Measurements from ENCODE around the gene SACS.

SACS gene, protein sequence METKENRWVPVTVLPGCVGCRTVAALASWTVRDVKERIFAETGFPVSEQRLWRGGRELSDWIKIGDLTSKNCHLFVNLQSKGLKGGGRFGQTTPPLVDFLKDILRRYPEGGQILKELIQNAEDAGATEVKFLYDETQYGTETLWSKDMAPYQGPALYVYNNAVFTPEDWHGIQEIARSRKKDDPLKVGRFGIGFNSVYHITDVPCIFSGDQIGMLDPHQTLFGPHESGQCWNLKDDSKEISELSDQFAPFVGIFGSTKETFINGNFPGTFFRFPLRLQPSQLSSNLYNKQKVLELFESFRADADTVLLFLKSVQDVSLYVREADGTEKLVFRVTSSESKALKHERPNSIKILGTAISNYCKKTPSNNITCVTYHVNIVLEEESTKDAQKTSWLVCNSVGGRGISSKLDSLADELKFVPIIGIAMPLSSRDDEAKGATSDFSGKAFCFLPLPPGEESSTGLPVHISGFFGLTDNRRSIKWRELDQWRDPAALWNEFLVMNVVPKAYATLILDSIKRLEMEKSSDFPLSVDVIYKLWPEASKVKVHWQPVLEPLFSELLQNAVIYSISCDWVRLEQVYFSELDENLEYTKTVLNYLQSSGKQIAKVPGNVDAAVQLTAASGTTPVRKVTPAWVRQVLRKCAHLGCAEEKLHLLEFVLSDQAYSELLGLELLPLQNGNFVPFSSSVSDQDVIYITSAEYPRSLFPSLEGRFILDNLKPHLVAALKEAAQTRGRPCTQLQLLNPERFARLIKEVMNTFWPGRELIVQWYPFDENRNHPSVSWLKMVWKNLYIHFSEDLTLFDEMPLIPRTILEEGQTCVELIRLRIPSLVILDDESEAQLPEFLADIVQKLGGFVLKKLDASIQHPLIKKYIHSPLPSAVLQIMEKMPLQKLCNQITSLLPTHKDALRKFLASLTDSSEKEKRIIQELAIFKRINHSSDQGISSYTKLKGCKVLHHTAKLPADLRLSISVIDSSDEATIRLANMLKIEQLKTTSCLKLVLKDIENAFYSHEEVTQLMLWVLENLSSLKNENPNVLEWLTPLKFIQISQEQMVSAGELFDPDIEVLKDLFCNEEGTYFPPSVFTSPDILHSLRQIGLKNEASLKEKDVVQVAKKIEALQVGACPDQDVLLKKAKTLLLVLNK (N-terminal part only)

DNA sequence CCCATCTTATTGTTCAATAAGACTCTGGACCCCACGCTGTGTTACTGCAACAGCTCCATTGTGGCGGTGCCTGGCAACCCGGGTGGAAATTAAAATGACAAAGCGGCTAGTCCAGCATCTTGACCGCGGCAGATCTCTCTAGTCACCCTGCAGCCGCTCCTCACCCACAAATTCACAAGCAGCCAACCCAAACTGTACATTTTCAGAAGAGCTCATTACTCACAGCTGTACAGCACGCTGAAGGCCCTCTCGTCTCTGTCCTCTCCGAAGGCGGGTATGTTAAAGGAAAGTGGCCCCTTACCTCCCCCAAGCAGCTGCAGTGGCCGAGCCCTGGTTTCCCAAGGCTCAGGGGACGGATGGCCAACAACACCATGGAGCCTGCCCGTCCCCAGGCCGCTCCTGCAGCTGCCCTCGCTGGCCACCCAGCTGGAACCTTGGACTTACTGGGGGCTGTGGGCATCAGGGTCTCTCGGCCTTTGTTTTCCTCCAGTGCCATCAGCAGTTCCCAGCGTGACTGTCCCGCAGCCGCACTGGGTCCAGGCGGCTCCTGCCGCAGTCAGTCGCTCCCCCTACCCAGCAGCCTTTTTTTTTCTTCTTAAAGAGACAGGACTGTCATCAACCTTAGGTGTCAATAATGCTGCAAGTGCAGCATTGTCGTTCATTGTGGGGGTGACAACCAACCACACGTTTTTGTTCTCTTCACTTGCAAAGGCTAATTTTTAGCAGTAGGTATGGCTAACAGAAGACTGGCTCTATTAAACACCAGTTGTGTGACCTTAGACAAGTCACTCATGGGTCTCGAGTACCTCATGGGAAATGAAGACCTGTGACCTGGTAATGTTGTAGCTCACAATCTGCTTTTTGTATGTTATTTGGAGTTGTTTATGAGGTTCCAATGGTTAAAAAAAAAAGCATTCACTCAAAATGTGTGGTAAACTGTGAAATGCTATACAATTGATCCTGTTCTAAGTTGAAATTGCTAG lies at the start of gene SACS:
Gene SACS, minus strand, starts transcription at position 532 of the 983 bp plus-strand sequence. CDS start 22,463 bp downstream, outside the sequence.
- peak; percentile 78 for DNase-seq (ENCODE audit: low read depth, low spot score)

DNA sequence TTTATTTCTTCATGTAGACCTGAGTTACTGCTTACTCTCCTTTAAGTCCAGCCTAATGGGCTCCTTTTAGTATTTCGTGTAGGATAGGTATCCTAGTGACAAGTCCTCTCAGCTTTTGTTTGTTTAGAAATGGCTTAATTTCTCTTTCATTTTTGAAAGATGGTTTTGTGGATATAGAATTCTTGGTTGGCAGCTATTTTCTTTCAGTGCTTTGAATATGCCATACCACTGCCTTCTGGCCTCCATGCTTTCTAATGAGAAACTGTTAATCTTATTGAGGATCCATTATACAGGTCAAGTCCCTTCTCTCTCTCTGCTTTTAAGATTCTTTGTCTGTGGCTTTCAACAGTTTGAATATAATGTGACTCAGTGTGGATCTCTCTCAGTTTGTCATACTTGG lies 46.8 kb upstream of the SACS start:
- no peak for DNase-seq (ENCODE audit: low read depth, low spot score)

DNA sequence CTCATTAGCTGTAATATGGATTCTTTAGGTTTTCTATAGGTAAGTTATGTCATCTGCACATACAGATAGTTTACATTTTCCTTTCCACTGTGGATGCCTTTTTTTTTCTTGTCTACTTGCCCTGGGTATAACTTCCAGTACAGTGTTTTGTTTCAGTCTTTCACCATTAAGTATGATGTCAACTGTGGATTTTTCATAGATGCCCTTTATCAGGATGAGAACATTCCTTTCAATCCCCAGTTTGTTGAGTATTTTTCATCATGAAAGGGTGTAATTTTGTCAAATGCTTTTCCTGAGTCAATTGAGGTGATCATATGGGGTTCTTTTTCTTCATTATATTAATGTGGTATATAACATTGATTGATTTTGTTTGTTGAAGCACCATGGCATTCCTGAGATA lies 43.6 kb upstream of the SACS start:
- DNase-seq (ENCODE audit: low read depth, low spot score): no peak

DNA sequence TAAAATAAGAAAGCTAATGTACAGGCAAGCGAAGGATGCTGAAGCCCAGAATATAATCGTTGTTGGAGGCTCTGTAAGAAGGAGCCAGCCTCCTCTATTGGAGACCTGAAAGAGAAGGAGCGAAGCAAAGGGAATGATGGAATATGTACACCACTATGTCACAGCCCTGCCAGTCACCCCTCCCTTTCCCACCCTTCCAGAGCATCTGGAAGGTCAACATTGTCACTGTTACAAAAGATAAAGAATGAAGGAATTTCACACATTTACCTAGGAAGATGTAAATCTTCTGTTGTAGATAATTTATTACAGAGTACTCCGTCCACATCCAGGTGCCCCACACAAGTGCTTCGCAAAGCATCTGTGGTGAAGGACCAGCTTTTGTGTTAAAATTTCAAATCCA lies 39.7 kb upstream of the SACS start:
- DNase-seq (ENCODE audit: low read depth, low spot score): no peak

DNA sequence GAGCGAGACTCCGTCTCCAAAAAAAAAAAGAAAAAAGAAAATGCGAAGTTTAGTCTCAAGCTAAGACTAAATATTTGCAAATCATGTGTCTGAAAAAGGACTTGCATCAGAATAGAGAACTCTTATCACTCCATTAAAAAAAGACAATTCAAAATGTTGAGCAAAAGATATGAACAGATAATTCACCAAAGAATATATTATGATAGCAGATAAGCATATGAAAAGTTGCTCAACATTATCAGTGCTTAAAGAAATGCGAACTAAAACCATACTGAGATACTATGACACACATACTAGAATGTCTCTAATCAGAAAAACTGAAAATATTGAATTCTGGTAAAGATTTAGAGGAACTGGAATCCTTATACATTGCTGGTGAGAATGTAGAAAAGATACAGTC lies 38.7 kb upstream of the SACS start:
- DNase-seq (ENCODE audit: low read depth, low spot score): no peak

DNA sequence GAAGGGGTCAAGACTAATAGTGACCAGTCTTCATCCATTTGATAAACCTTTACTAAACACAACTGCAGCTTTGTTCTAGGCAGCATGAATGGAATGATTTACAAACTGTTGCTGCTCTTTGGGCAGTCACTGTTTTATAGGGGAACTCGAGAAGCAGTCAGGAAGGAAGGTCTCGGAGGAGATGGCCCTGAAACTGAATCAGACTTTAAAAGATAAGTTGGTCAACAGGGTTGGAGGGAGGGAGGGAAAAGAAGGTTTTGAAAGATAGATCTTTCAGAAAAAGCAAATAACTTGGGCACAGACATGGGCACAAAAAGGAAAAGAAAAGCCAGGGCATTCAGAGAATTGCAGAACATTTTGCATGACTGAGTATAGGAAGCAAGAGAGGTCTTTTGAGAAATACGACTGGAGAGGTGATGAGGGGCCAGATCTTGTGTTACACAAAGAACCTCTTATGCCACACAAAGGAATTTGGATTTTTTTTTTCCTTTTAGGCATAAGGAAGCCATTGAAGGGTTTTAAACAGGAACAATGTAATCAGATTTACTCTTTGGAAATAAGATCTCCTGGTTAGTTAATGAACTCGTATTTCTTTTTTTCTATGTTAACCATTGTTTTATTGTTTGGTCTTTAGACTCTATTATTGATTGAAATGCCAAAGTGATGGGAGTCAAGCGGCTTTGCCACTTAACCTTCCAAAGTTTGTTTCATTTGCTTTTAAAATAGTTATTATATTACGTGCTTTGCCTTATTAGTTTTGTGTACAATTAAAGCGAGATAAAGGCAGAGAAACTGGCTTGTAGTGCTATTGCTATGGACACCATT lies 37.5 kb upstream of the SACS start:
- DNase-seq (ENCODE audit: low read depth, low spot score): no peak

DNA sequence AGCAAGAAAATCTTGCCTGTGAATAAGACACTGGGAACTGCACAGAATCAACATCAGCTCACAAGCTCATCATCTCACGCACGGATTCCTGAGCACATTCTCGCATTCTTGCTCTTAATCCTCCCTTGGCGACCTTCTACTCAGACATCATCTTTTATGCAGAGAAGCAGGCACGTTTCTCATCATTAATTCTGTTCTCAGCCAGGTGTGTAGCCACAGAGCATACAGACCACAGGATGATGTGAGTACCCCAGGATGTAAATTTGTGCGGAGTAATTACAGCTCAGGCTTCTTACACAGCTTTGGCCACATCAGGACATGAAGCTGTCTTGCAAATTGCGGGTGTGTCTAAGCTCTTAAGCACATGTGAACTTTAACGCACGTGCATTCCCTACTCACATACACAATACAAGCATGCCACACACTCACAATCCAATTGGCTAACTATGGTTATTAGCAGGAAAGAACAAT lies 36.5 kb upstream of the SACS start:
- peak; percentile 53 for DNase-seq (ENCODE audit: low read depth, low spot score)

DNA sequence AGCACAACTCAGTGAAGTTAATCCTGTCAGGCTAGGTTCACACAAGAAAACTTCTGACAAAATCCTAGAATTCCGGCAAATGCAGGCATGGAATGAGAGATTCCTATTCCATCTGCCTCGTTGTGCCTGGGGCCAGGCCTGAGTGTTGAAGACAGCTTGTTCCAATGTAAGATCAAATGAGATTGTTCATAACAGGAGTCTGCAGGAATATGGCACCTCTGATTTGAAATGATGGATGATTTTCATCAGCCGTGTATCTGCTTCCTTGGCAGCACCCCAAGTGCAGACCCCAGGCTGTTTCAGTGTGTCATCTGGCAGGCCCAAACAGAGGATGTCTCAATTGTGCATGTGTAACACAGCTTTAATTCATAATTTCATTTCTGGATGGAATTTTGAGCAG lies 35.3 kb upstream of the SACS start:
- no peak for DNase-seq (ENCODE audit: low read depth, low spot score)

DNA sequence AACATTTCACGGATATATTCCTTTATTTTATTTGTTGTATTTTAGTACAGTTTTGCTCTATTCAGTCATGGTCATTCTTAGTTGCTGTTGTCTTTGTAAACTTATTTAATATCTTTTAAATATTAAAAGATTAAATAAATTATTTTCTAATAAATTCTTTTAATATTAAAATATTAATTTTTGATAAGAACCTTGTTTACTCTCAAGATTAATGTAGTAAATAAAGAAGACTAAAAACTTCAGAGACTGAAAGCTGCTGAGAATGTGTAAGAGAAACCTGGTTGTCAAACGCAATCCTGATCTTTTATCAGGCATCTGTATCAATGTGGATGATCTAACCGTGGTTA lies 34.4 kb upstream of the SACS start:
- DNase-seq (ENCODE audit: low read depth, low spot score): no peak

DNA sequence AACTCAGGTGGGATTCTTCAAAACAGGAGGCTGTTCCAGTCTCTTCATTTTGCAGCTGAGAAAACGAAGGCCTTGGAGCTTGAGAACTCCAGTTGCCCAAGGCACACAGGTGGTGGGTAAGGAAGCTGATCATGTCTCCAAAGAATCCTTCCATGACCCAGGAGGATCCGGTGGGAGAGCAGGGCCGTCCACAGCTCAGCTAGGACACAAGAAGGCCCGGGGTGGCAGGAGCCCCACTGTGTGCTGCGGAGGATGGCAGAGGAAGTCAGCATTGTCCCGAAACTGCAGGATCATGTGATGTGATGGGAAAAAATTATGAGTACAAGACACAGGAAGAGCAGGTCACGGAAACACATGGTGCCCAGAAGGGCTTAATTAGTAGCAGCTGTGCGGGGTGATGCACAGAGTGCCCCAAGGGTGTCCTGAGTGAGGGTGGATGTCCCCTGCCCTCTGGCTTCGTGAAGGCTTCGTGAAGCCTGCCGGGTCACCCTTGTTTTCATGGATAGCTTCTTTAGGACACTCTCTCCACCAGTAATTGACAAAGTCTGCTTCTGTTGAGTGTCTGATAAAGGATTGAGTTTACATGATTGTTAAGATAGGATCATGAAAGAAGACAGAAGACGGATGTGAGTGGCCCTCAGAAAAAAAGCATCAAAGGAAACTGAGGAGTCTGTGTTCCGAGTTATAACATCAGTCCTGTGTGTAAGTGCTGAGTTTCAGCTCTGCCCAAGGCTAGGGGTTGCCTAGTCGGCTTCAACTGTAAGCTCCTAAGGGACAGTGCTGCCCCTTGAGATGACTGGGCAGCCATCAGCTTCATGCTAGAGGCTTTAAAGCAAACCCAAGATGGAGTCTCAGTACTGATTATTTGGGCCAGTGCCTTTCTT lies 33.8 kb upstream of the SACS start:
- DNase-seq (ENCODE audit: low read depth, low spot score): peak; percentile 58

DNA sequence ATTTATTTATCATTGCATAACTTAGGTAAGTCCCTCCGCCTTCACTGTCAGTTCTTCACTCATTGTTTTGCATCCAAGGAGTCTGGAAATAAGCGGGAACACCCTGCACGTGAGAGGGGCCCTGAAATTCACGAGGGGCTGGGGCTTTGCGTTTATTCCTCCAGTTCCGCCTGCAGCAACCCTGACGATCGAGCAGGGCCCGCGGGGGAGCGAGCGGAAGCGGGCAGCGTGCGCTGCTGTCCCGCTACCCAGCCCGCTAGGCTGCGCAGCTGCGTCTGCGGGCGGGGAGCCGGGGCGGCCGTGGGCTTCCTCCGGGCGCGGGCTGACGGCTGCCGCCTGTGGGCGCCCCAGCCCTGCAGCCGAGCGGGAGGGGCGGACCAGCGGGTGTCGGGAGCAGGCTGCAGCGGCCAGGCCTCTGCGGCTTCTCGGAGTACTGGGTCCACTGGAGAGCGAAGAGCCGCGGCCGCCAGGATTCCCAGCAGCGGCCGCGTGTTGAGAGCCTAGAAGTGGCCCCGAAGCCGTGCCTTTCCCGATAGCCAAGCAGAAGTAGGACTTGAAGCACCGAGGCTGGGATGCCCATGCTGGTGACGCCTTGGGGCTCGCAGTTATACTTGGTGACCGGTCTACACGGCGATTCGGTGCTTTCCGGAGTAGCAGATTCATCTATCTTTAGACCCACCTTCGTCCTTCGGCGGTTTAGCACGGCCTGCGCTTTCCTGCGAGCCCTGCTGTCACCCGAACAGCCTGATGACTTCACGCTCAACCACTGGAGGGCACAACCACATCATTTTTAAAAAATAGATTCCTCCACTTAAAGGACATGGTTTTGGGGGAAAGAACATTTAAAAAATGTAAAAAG lies 32.9 kb upstream of the SACS start:
- peak; percentile 85 for DNase-seq (ENCODE audit: low read depth, low spot score)

DNA sequence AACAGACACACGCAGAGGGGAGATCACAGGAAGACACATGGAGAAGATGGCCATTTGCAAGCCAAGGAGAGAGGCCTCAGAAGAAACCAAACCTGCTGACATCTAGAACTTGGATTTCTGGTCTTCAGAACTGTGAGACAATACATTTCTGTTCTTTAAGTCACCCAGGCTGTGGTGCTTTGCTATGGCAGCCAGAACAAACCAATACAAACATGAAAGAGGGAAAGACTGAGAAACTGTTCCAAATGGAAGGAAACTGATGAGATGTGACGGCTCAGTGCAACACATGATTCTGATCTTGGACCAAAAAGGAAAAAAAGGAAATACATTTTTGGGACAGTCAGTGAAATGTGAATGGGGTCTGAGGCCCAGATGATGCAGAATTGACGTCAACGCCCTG lies 30.2 kb upstream of the SACS start:
- DNase-seq (ENCODE audit: low read depth, low spot score): no peak

DNA sequence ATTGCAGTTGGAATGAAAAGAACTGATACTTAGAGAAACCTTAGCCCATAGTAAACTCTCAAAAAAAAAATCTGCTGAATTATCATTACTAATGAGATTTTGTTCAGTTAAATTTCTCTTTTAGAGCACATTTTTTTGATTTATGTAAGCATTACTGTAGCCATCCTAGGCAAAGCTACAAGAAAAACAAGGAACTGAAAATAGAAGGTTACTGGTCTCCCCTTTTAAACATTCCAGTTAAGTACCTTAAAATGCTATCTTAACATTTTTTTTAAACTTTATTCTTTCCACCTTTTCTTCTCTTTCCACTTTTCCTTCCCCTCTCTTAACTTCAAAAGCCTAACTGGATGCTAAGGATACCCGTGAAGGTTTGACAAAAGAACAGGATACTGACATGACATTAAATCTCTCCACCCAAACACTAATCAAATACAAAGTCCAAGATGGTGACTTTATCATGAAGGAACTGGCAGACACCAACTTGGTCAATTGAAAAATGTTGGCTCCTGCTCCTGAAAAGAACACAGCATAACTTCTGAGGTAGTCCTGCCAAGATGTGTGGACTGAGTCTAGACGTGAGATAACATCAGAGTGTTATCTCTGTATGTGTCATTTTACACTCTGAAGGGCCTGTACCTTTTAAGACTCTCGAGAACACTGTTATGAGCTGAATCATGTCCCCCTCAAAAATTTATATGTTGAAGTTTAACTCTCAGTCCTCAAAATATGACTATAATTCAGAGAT lies 29.5 kb upstream of the SACS start:
- DNase-seq (ENCODE audit: low read depth, low spot score): no peak

DNA sequence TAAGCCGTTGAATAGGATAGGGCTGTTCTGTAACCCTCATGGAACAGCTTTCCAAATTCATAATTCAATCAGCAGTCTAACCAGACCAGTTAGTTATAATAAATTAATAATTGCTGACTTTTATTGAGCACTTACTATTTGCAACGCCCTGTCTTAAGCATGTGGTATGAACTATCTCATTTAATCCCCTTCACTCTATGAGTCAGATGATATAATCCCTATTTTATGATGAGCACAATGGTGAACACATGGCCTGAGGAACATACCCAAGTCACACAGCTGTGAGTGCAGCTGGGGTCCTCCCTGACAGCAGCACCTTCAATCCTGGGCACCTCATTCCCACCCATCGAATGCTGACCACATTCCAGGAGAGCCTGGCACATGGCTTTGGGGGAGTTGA lies 28.0 kb upstream of the SACS start:
- DNase-seq (ENCODE audit: low read depth, low spot score): no peak

DNA sequence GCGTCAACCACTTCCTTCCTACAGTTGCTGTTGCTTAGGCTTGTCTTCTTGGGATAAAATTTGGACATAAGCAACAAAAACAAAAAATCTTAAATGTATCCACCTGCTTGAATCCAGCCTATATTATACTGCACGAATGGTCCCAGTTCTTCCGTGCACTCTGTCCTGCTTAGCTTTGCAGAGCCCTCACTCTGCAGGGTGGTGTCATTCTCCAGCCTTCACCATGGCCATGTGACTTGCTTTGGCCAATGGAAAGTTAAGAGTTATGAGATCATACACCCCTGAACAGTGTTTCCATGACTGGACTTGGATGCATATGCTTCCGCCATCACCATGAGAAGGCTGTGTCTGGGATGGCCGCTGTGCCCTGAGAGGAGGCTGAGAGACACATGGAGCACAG lies 27.4 kb upstream of the SACS start:
- no peak for DNase-seq (ENCODE audit: low read depth, low spot score)

DNA sequence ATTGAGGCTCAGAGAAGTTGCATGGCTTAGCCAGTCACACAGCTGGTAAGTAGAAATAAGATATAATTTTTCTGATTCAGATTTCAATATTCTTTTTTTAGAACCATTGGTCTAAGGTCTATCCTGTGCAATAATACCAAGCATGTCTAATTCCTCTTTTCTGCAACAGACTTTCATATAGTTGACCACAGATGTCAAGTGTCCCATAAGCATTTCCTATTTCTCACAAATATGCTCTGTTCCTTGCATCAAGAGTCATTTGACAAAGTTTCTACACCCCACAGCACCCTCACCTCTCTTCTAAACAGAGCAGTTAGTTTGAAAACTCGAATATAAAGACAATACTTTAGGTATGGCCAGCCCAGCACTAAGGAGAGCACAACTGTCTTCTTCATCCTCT lies 26.8 kb upstream of the SACS start:
- no peak for DNase-seq (ENCODE audit: low read depth, low spot score)

DNA sequence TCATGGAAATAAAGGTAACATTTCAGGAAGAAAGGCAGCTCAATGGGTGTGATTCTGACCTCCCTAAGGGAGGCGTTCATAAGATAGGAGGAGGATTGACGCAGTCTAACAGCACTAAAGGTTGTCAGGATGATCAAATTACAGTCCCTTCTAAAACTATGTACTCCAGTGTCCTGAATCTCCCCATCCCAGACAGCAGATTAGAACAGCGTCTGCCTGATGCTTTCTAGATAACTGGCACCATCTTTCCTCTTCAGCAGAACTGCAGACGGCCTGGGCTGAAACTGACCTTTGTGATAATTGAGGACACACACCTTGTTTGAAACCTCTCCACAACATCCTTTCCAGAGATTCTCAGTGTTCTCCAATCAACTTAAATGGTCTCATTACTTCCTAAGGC lies 25.5 kb upstream of the SACS start:
- DNase-seq (ENCODE audit: low read depth, low spot score): no peak

Data from ELF-1 (cell line).